Upper lobe of left lung (tissue), 4 donors: ENCODE results near the gene RELCH.

Source experiments
- POLR2A ChIP-seq, 4 donors: fragments of 450-650 bp; IDR thresholded peaks; one replicate each; pipeline ENCODE4 v1.5.1; 2016 to 2017; ENCODE audit warnings: antibody characterized with exemption in 4 of 4, mild to moderate bottlenecking in 2 of 4
- POLR2AphosphoS5 ChIP-seq, 2 donors: sonication (generic); formaldehyde crosslinking; IDR thresholded peaks; one replicate each; pipeline ENCODE4 v1.5.1; 2017; ENCODE audit warnings: antibody characterized with exemption in 2 of 2
- TF ChIP-seq, protein P1 (sequence below), 6 experiments: fragments of 450-650 bp in 4 of 6; fragments of 200-600 bp in 2 of 6; sonication (generic) in 2 of 6; IDR thresholded peaks; one replicate each; pipeline ENCODE4 v1.5.1; 2016 to 2019; ENCODE audit warnings: antibody characterized with exemption in 6 of 6

DNA sequence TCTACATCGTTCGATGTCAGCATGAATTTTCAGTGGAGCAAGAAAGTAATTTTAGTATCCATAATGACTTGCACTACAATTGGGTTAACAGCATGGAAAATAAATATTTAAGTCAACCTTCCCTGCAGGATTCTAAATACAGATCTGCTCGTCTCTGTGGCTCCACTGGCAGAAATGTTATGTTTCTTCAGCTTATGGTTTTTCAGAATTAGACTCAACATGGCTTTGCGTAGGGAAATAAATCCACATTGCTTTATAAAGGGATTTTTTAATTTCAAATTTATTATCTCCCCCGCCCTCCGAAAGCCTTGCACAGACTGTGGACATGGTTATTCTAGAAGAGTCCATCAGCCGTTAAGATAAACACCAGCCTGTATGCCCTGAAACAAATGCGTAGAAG, 156.3 kb downstream of the RELCH start:
- TF ChIP-seq, protein P1, sequence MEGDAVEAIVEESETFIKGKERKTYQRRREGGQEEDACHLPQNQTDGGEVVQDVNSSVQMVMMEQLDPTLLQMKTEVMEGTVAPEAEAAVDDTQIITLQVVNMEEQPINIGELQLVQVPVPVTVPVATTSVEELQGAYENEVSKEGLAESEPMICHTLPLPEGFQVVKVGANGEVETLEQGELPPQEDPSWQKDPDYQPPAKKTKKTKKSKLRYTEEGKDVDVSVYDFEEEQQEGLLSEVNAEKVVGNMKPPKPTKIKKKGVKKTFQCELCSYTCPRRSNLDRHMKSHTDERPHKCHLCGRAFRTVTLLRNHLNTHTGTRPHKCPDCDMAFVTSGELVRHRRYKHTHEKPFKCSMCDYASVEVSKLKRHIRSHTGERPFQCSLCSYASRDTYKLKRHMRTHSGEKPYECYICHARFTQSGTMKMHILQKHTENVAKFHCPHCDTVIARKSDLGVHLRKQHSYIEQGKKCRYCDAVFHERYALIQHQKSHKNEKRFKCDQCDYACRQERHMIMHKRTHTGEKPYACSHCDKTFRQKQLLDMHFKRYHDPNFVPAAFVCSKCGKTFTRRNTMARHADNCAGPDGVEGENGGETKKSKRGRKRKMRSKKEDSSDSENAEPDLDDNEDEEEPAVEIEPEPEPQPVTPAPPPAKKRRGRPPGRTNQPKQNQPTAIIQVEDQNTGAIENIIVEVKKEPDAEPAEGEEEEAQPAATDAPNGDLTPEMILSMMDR (IDR thresholded peaks at IDR 0.05), result no peak
- TF ChIP-seq POLR2AphosphoS5 (IDR thresholded peaks at IDR 0.05) (no peak), POLR2A (IDR thresholded peaks at IDR 0.05) (no peak)
